Measurements from ENCODE around the gene TMEM107. TPM values are rescaled to one million over a fixed set of nuclear protein-coding genes. Genes with fewer than 3 reads are reported as not detected.

The TMEM107 gene
- total RNA-seq, 1 experiment from 2014 or later, result 17.2 TPM

DNA sequence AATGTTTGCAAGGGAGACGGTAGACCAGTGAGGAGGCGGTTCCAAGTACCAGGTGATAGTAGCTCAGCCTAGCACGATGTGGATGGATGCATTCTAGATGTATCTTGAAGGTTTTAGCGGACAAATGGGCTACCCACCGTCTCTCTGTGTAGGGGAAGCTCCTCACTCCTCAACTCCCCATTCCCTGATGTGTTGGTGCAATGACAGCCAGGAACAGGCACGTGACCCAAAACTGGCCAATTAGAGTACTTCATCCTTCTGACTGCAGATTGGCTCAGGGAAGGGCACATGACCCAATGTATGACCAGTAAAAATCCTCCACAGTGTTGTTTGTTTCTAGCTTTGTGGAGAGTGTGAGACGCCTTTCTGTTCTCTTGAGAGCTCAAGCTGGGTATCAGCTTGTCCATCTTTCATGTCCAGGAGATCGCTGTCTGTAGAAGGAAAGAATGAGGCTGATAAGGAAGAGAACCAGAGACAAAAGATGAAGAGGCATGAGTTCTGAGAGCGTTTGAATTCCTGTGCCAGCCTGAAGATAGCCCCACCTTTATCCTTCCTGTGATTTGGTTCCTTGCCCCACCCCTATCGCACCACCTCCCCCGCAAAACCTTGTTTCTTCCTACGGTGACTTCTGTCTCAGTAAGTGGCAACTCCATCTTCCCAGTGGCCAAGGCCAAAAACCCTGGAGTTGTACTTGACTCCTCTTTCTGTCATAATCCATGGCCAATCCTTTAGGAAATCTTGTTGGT, 16.1 kb upstream of the TMEM107 start (continued):
- TF ChIP-seq ARID4B (CRISPR knock-in tag; IDR thresholded peaks at IDR 0.05; ENCODE audit: borderline replicate concordance), result no peak
- TF ChIP-seq, protein P1, sequence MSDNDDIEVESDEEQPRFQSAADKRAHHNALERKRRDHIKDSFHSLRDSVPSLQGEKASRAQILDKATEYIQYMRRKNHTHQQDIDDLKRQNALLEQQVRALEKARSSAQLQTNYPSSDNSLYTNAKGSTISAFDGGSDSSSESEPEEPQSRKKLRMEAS (CRISPR knock-in tag; IDR thresholded peaks at IDR 0.05), result peak; percentile 72; the same call in 1 of the 2 replicates

DNA sequence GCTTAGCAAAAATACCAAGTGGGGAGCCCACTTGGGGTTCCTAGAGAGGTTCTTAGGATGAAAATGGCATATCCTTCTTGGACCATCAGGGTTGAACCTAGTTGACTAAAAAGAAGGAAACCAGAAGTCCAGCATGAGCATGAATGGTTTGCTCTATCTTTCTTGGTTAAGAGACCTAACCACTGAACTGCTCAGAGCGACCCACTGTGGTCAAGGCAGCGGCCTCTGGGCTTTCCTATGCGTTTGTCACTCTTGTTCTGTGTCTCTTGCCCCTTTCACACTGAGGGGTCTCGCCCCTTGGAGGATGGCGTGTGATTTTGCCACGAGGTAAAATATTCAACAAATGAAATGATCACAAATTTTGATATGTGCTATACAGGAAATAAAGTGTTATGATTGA, 14.3 kb upstream of the TMEM107 start:
- Mint-ChIP-seq H3K4me3 (no peak overlapping the region), H3K9me3 (no peaks in the 10 kb centered on the region), H3K4me1 (peaks cover 7% of the 10 kb centered on the region), H3K36me3 (no peaks in the 10 kb centered on the region), H3K27ac (peak overlapping the region; percentile 78), H3K27me3 (ENCODE audit: low read depth) (no peaks in the 10 kb centered on the region; the same call in 1 of the 2 replicates)
- ChIA-PET POLR2A (interaction anchor here (0.6 to 2.3 kb wide), 7 partner anchors 19 to 105 kb away, joined by 3 to 16 read pairs (median 5); partner anchors contain the start of genes AURKB, HES7 and SLC25A35), CTCF (interaction anchor here (0.6 to 2.0 kb wide), 16 partner anchors 20 to 600 kb away, joined by 3 to 5 read pairs (median 3); partner anchors contain the start of genes AURKB, CTC1 and SLC25A35)
- DNase-seq (ENCODE audit: low spot score) (no peak), ATAC-seq (no peak)
- TF ChIP-seq AFF4 (CRISPR knock-in tag; IDR thresholded peaks at IDR 0.05; ENCODE audit: borderline replicate concordance) (no peak), ETV6 (CRISPR knock-in tag; IDR thresholded peaks at IDR 0.05) (no peak), MYBL2 (CRISPR knock-in tag; IDR thresholded peaks at IDR 0.05) (no peak), PRDM15 (CRISPR knock-in tag; IDR thresholded peaks at IDR 0.05) (no peak), ESRRA (CRISPR knock-in tag; IDR thresholded peaks at IDR 0.05; ENCODE audit: borderline replicate concordance) (no peak), SMAD3 (CRISPR knock-in tag; IDR thresholded peaks at IDR 0.05; ENCODE audit: borderline replicate concordance) (no peak), TP53 (CRISPR knock-in tag; IDR thresholded peaks at IDR 0.05) (no peak), E2F4 (CRISPR knock-in tag; IDR thresholded peaks at IDR 0.05; ENCODE audit: borderline replicate concordance, low read depth) (no peak), TCF7 (CRISPR knock-in tag; IDR thresholded peaks at IDR 0.05; ENCODE audit: low read depth) (no peak), OVOL2 (CRISPR knock-in tag; IDR thresholded peaks at IDR 0.05; ENCODE audit: borderline replicate concordance) (no peak), CBFB (CRISPR knock-in tag; IDR thresholded peaks at IDR 0.05; ENCODE audit: low read depth) (no peak), PREB (CRISPR knock-in tag; IDR thresholded peaks at IDR 0.05; ENCODE audit: borderline replicate concordance) (no peak), ZNF138 (CRISPR knock-in tag; conservative IDR thresholded peaks at IDR 0.05) (no peak), FOXK1 (CRISPR knock-in tag; IDR thresholded peaks at IDR 0.05) (no peak)
- TF ChIP-seq, protein P2, sequence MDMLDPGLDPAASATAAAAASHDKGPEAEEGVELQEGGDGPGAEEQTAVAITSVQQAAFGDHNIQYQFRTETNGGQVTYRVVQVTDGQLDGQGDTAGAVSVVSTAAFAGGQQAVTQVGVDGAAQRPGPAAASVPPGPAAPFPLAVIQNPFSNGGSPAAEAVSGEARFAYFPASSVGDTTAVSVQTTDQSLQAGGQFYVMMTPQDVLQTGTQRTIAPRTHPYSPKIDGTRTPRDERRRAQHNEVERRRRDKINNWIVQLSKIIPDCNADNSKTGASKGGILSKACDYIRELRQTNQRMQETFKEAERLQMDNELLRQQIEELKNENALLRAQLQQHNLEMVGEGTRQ (CRISPR knock-in tag; IDR thresholded peaks at IDR 0.05), result no peak
- TF ChIP-seq, protein P3, sequence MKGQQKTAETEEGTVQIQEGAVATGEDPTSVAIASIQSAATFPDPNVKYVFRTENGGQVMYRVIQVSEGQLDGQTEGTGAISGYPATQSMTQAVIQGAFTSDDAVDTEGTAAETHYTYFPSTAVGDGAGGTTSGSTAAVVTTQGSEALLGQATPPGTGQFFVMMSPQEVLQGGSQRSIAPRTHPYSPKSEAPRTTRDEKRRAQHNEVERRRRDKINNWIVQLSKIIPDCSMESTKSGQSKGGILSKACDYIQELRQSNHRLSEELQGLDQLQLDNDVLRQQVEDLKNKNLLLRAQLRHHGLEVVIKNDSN (CRISPR knock-in tag; IDR thresholded peaks at IDR 0.05), result no peak

Measured in WTC11 (cell line).